OCI-LY1 (cell line): ENCODE data around the gene DUSP1.

Experiments used
- H2AFZ ChIP-seq: fragments of 200-600 bp; sonication (generic), shearing (Covaris generic); 2 replicates; pipeline ENCODE4 v1.6.0; 2014; ENCODE audit warnings: antibody characterized with exemption, mild to moderate bottlenecking, low read length
- H3F3A ChIP-seq: fragments of 200-600 bp; sonication (generic), shearing (Covaris generic); 2 replicates; pipeline ENCODE4 v1.6.0; 2014; ENCODE audit warnings: mild to moderate bottlenecking, antibody characterized with exemption, low read length, moderate library complexity; ENCODE audit not compliant: insufficient read depth
- H3K27ac ChIP-seq: fragments of 200-600 bp; sonication (generic); 2 replicates; pipeline ENCODE4 v1.5.1; 2014; ENCODE audit warnings: low read length, mixed run types, mild to moderate bottlenecking, low read depth; ENCODE audit not compliant: poor library complexity, severe bottlenecking
- H3K27me3 ChIP-seq: fragments of 200-600 bp; sonication (generic); 2 replicates; pipeline ENCODE4 v1.6.0; 2014; ENCODE audit warnings: antibody characterized with exemption, mild to moderate bottlenecking, low read length, moderate library complexity; ENCODE audit not compliant: insufficient read depth
- H3K36me3 ChIP-seq: fragments of 200-600 bp; sonication (generic); 2 replicates; pipeline ENCODE4 v1.6.1; 2014; ENCODE audit warnings: mild to moderate bottlenecking, antibody characterized with exemption, low read length, moderate library complexity, mixed read lengths; ENCODE audit not compliant: insufficient read depth
- H3K4me1 ChIP-seq: fragments of 200-600 bp; sonication (generic); 2 replicates; pipeline ENCODE4 v1.5.1; 2014; ENCODE audit warnings: mild to moderate bottlenecking, low read length, moderate library complexity; ENCODE audit not compliant: insufficient read depth, severe bottlenecking
- H3K4me2 ChIP-seq: fragments of 200-600 bp; sonication (generic), shearing (Covaris generic); 2 replicates; pipeline ENCODE4 v1.6.1; 2014; ENCODE audit warnings: low read length
- H3K4me3 ChIP-seq: fragments of 200-600 bp; sonication (generic); 2 replicates; pipeline ENCODE4 v1.5.1; 2014; ENCODE audit warnings: low read length, low read depth, mild to moderate bottlenecking, mixed read lengths; ENCODE audit not compliant: poor library complexity, severe bottlenecking
- H3K79me2 ChIP-seq: fragments of 200-600 bp; shearing (Covaris generic); 2 replicates; pipeline ENCODE4 v1.6.1; 2016; ENCODE audit warnings: mixed run types, low read length, mixed read lengths; ENCODE audit not compliant: insufficient read depth
- H3K9ac ChIP-seq: fragments of 200-600 bp; sonication (generic), shearing (Covaris generic); 2 replicates; pipeline ENCODE4 v1.6.1; 2014; ENCODE audit warnings: mild to moderate bottlenecking, low read length, mixed read lengths
- H3K9me2 ChIP-seq: fragments of 200-600 bp; sonication (generic), shearing (Covaris generic); 2 replicates; pipeline ENCODE4 v1.6.1; 2014; ENCODE audit warnings: low read depth, mild to moderate bottlenecking, low read length, mixed read lengths
- H3K9me3 ChIP-seq: fragments of 200-600 bp; shearing (Covaris generic); 2 replicates; pipeline ENCODE4 v1.6.1; 2014; ENCODE audit warnings: low read length, mixed read lengths
- H4K20me1 ChIP-seq: fragments of 200-600 bp; sonication (generic), shearing (Covaris generic); 2 replicates; pipeline ENCODE4 v1.6.0; 2016; ENCODE audit warnings: mild to moderate bottlenecking, low read length; ENCODE audit not compliant: insufficient read depth
- CTCF ChIP-seq: fragments of 200-600 bp; sonication (generic), shearing (Covaris generic); IDR thresholded peaks from 2 replicates; pipeline ENCODE4 v1.5.1; 2017; ENCODE audit warnings: mild to moderate bottlenecking, antibody characterized with exemption, low read length, moderate library complexity, mixed read lengths
- EZH2 ChIP-seq: fragments of 200-600 bp; sonication (generic), shearing (Covaris generic); IDR thresholded peaks from 2 replicates; pipeline ENCODE4 v1.8.0; 2017; ENCODE audit warnings: borderline replicate concordance, mixed run types, mild to moderate bottlenecking, antibody characterized with exemption, low read length, moderate library complexity, mixed read lengths

Gene DUSP1

GRCh38 chr5:172806897-172807672, 36.1 kb upstream of the DUSP1 start:
- H3K36me3 ChIP-seq, result no peaks in the 10 kb centered on the region; the same call in 1 of the 2 replicates
- H3K27me3 ChIP-seq, result no peaks in the 10 kb centered on the region
- peak overlapping the region; percentile 52 for H3K4me3 ChIP-seq
- no peak overlapping the region for H3K27ac ChIP-seq
- H3K9me3 ChIP-seq, result no peaks in the 10 kb centered on the region
- H3K4me2 ChIP-seq, result peak overlapping the region; percentile 66
- peak overlapping the region; percentile 99 for H2AFZ ChIP-seq
- peak overlapping the region; percentile 58 for H3K9ac ChIP-seq
- H3K4me1 ChIP-seq, result peaks cover 14% of the 10 kb centered on the region
- TF ChIP-seq EZH2 (no peak), CTCF (no peak)
- H3K9me2 ChIP-seq, result no peaks in the 10 kb centered on the region
- H4K20me1 ChIP-seq, result no peaks in the 10 kb centered on the region
- no peaks in the 10 kb centered on the region for H3F3A ChIP-seq
- H3K79me2 ChIP-seq, result no peaks in the 10 kb centered on the region

GRCh38 chr5:172805736-172806255, 34.8 kb upstream of the DUSP1 start:
- H3K27ac ChIP-seq, result no peak overlapping the region
- no peaks in the 10 kb centered on the region for H4K20me1 ChIP-seq
- TF ChIP-seq EZH2, result no peak
- TF ChIP-seq CTCF, result no peak
- no peaks in the 10 kb centered on the region for H3K79me2 ChIP-seq
- no peak overlapping the region for H2AFZ ChIP-seq
- H3K27me3 ChIP-seq, result no peaks in the 10 kb centered on the region
- no peak overlapping the region for H3K4me3 ChIP-seq
- H3K9me2 ChIP-seq, result no peaks in the 10 kb centered on the region
- H3F3A ChIP-seq, result no peaks in the 10 kb centered on the region
- peaks cover 14% of the 10 kb centered on the region for H3K4me1 ChIP-seq
- no peaks in the 10 kb centered on the region for H3K9me3 ChIP-seq
- no peak overlapping the region for H3K4me2 ChIP-seq
- no peaks in the 10 kb centered on the region; the same call in 1 of the 2 replicates for H3K36me3 ChIP-seq
- H3K9ac ChIP-seq, result no peak overlapping the region

- Histone ChIP-seq H3K9me3 (no peaks in the 10 kb centered on the region), H3K36me3 (no peaks in the 10 kb centered on the region; the same call in 1 of the 2 replicates), H3F3A (no peaks in the 10 kb centered on the region), H3K27me3 (no peaks in the 10 kb centered on the region), H3K4me2 (no peak overlapping the region), H3K79me2 (no peaks in the 10 kb centered on the region), H3K9ac (no peak overlapping the region), H3K27ac (no peak overlapping the region), H3K4me1 (peaks cover 14% of the 10 kb centered on the region), H4K20me1 (no peaks in the 10 kb centered on the region), H3K4me3 (no peak overlapping the region), H2AFZ (no peak overlapping the region), H3K9me2 (no peaks in the 10 kb centered on the region)
- TF ChIP-seq CTCF (no peak), EZH2 (no peak)
Observed at GRCh38 chr5:172805018-172805683, 34.2 kb upstream of the DUSP1 start.
